ENCODE measurements around the gene MBTPS1.

The MBTPS1 gene

DNA sequence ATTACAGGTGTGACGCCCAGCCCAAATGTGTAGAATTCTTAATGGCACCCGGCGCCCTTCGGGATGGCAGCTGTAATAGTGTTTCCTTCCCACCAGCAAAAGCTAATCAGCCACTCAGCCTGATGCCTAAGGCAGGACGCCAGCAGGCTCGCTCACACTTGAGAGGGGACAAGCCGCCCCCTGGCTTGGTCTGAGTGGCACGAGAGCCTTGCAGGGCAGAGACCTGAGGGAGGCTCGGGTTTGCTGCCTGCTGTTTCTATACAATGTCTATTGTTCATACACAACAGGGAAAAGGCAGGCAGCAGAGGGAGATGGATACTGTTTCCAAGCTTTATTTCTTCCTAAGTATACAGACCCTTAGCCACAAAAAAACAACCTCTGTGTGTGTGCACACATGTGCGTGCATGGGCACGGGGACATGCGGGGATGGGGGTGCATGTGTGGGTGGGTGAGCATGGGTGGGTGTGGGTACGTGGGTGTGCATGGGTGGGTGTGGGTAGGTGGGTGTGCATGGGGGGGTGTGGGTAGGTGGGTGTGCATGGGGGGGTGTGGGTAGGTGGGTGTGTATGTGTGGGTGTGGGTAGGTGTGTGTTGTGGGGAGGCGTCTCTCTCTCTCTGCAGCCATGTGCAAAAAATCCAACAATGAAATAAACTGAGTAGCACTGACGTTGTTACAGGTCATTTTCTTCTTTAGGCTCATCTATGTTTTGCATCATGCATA is 84.1 kb downstream of the MBTPS1 start:
- no peak for DNase-seq

DNA sequence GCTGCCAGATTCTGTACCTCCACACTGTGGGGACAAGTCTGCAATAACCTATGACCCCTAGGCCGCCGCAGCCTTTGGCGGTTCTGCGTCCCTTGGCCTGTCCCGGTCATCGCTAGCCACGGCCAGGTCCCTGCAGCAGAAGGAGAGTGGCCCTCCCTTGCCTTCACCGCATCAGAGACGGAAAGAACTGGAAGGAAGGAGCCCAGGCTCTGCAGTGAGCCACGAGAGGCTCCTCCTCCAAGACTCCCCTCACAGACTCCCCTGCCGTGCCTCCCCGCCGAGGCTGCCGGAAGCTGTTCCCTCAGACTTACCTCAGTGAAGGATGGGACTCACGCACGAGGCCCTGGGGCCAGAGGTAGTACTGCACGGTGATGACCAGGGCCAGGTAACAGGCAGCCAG is 85.2 kb downstream of the MBTPS1 start:
- DNase-seq: no peak

DNA sequence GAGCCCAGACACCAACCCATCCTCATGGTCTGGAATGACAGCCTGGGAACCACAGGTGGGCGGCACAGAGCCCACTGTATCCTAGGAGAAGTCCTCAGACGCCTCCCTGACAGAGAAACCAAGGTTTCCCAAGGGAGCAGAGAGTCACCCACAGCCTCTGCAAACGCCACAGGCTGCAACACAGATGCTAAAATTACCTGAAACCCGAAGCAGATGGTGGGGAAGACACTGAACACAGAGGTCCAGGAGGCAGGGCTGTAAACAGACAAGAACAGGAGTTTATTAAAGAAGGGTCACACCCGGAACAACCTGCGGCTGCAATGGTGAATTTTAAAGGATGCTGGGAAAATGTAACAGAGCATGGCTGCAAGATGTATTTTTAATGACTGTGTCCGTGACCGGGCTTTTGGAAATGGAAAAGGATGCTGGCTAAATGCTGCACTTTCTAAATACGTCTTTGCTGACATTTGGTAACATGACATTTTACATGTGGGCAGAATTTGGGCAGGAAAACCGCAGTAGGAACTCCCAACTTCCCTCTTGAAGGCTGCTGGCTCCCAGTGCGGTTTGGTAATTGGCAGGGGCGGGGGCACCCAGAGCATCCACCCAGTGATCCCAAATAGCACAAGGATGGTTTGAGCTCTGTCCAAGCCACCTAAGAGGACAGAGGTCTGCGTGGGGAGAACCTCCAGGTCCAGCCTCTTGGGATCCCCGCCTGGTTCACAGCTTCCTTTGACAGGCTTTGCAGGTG is 87.3 kb downstream of the MBTPS1 start:
- DNase-seq: no peak

DNA sequence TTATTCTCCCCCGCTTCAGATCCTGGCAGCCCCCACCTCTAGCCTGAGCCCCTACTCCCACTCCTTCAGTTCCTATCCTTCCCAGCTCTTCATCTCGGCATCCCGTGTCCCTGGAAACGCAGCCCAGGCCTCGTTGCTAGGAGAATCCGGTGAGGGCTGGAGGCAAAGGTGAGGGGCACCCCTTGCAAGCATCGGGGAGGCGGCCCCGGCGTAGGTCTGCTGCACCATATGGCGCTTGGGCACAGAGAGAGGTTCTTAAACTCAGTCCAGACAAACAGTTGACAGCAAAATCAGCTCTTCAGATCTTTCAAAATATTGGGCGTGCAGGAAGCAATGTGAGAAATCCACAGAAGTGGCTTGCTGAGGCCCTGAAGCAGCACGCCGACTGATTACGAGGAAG is 89.1 kb downstream of the MBTPS1 start:
- DNase-seq: no peak

DNA sequence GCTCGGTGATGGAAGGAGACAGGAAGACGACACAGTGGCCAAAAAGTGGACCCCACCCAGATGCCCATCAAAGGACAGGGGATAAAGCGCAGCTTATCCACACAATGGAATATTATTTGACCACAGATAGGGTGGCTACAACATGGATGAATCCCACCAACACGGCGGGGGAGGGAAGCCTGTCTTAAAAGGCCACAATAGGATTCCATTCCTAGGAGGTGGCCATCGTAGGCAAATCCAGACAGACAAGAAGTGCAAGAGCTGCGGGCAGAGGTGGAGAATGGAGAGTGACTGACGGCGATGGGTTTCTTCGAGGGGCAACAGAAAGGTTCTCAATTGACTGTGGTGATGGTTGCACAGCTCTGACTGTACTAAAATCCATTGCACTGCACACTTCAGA is 90.1 kb downstream of the MBTPS1 start:
- DNase-seq: no peak

DNA sequence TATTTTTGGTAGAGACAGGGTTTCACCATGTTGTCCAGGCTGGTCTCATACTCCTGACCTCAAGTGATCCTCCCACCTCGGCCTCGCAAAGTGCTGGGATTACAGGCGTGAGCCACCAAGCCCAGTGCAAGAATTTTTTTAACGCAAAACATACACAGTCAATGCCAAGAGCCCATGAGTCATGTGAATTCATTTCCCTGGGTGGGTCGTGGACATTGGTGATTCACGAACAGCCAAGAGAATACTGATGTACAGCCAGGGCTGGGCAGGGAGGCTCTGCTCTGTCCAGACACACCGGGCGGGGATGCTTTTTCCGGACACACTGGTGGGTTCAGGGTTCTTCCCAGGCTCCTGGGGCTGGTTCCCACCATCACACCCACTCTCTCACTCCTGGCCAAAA is 91.9 kb downstream of the MBTPS1 start:
- peak; percentile 77 for DNase-seq

DNA sequence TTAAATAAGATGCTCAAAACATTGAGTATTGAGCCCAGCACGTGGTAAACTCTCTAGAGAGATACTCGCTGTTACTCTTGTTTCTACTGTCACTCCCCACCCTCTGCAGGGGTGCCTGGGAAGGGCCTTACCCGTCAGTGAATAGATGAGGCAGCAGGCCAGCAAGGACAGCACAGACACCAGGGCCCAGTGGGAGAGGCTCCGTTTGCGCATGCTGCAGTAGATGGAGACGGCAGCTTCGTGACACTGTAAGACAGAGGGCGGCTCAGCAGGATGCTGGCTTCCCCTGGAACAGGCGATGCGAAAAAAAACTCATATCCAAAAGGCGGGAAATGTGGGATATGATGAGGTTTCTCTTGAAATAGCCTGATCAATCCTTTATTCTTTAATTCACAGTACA is 94.1 kb downstream of the MBTPS1 start:
- no peak for DNase-seq

DNA sequence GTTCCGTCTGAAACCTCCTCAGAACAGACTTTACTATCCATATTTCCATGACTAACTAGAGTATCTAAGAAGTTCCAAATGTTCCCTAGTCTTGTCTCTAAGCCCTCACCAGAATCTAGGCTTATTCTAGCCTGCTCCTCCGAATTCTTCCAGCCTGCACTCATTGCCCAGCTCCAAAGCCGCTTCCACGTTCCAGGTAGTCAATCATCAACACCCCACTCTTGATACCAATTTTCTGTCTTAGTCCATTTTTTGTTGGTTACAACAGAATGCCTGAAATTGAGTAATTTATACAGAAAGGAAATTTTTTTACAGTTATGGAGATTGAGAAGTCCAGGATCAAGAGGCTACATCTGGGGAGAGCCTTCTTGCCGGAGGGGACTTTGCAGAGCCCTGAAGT is 95.3 kb downstream of the MBTPS1 start:
- DNase-seq: no peak

DNA sequence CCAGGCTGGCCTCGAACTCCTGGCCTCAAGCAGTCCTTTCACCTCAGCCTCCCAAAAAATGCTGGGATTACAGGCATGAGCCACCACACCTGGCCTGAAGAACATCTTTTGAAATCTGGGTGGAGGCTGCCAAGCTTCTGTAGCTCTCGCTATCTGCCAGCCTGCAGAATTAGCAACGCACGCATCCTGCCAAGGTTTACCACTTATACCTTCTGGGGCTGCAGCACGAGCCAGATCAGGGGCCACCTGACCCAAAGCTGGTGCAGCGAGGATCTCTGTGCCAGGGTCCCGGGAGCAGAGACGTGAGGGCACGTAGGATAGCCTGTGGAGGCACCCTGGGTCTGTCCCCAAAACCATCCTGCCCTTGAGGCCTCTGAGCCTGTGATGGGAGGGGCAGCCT is 96.4 kb downstream of the MBTPS1 start:
- no peak for DNase-seq

DNA sequence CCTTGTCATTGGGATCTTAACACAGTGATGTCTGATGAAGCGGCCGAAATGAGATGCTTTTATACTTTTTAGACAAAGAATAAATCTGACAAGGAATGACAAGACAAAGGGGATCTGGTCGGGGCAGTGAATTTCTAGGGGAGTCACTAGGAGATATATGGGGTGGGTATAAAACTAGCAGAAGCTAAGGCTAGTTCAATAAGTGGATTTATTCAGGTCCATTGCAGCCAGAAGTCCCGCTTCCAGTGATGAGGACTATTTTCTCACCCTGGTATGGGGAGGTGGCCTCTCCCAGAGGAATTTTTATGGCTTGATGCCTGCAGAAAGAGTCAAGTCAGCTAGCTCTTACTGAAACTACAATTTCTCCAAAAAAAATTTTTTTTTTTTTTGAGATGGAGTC is 98.0 kb downstream of the MBTPS1 start:
- DNase-seq: no peak

DNA sequence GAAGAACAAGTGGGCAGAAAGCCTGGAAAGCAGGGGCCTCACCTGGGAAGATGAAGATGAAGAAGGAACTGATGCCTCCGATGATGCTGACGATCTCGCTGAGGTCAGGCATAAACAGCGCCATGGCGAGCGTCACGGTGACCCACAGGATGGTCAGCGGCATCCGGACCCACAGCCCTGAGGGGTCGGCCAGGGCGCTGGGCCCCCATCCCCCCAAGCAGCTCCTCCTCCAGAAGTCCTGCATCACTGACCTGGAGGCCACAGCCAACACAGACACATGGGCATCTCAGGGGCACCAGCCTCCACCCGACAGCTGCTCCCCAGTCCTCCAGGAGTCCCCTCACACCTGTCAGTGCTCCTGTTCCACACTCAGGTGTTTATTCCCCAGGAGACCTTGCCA is 100.3 kb downstream of the MBTPS1 start:
- DNase-seq: no peak

DNA sequence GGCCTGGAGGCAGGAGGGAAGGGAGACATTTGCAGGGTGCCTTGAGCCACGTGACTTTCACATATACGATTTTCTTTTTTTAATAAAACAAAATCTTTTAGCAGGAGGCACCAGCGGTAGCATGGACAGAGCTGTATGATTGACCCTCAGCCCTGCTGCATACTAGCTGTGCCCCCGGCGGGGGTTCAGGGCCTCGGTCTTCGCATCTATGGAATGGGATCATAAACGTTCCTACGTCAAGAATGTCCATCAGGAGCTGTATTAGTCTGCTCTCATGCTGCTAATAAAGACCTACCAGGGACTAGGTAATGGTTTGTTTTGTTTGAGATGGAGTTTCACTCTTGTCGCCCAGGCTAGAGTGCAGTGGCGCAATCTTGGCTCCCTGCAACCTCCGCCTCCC is 101.3 kb downstream of the MBTPS1 start:
- DNase-seq: no peak

DNA sequence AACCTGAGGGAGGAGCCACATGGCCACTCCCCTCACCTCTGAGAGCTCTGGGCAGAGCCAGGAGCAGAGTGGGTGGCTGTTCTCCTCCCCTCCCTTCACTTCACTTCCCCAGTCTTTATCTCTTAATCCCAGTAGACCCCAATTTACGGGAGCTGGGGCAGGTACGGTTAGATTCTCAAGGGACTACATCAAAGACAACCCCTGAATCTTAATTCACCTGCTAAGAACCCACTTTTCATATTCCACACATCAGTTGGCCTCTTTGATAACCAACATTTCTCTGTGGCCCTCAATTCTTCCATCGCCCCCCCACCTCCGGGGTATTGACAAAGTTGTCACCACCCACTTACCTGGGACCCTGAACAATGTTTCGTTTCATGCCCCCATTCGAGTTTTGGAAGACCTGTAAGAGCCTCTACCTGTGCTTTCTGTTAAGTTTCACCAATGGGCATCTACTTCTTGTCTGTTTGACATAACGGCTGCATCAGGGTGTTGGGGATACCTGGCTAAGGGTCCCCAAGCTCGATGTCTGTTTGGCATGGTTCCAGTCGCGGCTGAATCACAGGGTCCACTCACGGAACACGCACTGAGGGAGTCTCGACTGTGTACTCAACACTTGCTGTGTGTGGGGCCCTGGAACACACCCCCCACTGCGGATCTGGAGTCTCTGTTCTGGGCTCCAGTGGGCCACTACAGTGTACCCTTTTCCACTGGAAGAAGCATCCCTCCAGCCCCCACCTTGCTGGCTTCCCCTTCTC is 102.0 kb downstream of the MBTPS1 start:
- DNase-seq: no peak

DNA sequence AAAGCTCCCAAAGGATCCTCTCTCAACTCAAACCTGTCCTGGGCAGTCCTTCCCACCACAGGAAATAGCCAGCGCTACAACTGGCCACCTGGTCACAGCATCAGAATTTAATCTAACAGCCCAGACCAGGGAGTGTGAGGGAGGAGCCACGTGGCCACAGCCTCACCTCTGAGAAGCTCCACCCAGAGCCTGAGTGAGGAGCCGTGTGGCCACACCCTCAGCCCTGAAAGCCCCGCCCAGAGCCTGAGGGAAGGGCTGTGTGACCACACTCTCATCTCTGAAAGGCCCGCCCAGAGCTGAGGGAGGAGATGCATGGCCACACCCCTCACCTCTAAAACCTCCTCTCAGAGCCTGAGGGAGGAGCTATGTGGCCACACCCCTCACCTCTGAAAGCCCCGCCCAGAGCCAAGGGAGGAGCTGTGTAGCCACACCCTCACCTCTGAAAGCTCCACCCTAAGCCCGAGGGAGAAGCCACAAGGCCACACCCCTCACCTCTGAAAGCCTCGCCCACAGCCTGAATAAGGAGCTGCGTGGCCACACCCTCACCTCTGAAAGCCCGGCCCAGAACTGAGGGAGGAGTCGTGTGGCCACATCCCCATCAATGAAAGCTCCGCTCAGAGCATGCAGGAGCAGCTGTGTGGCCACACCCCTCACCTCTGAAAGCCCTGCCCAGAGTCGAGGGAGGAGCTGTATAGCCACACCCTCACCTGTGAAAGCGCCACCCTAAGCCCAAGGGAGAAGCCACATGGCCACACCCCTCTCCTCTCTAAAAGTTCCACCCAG is 102.8 kb downstream of the MBTPS1 start:
- peak; percentile 92 for DNase-seq

DNA sequence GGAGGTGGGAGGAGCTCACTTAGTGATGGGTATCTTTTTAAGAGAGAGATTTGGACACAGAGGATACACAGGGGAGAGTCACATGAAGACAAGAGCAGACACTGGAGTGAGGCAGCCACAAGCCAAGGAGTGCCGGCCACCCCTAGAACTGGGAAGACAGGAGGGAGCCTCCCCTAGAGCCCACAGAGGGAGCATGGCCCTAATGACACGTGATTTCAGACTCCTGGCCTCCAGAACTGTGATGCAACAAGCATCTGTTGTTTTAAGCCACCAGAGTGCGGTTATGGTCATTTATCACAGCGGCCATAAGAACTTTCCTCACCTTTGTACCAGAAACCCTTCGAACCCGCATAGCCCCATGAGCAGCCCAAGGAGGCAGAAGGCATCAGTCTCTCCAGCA is 107.5 kb downstream of the MBTPS1 start:
- no peak for DNase-seq

DNA sequence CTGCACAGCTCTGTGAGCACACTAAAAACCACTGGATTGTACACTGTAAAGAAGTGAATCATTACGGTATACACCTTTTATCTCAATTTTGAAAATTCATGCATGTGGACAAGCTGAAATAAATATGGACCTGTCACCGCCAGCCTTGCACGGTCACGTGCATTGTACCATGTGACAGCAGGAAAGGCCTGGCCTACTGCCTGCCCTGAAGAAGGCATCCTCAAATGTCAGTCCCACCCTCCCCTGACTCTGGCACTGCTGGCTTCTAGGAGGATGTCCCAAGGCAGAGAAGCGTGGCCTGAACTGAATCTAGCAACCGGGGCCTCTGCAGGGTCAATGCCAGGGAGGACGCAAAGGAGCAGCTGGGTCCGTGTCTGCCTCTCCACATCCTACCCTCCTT is 108.8 kb downstream of the MBTPS1 start:
- DNase-seq: no peak

DNA sequence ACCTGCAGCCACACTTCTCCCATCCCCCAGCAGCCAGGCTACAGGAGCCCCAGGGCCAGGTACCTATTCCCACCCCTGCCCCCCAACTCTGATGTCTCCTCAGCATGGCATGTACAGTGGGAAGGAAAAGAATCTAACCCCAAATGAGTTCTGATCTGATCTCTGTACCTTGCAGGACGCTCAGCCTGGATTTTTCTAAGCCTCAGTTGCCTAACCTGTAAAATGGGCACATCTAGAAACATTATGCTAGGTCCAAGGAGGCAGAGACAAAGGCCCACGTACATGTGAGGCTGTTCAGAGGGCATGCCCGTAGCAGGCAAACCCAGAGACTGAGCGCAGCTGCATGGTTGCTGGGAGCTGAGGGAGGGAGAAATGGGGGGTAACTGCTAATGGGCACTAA is 109.2 kb downstream of the MBTPS1 start:
- no peak for DNase-seq

DNA sequence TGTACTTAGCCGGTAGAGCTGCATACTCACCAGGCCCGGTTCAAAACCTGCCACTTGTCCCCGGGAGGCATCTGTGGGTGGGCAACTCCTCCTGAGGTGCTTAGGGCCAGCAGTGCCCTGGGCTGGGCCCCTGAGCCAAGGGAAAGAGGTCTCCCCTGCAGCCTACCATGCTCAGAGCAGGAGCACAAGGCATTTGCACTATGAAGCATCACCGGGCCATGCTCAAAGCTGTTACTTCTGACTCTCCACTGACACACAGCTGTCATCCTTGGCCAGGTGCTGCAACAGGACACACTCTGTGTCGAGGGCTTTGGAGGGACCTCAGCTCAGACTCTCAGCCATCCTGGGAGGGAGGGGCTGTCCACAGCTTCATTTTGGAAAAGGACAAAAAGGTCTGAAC is 111.4 kb downstream of the MBTPS1 start:
- DNase-seq: no peak

DNA sequence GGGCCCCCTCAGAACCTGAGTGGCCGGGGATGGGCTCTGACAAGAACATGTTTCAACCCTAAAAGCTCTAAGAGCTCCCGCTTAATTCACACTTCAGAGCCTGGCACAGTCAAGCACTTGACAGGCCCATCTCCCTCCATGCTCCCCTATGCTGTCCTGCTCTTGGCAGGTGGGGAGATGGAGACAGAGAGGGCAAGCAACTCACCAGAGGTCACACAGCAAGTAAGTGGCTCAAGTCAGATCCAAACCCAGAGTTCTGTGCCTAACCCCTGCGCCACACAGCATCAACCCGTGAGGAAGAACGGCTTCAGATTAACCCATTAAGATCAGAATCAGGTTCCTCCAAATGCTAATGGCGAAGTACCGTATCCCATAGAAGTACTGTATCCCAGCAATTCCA is 112.3 kb downstream of the MBTPS1 start:
- no peak for DNase-seq

Data from NCI-H226 (cell line).